Endodermal cell (in vitro differentiated cells): ENCODE measurements around the gene SH2D7. TPM values are rescaled to one million over a fixed set of nuclear protein-coding genes. Genes with fewer than 3 reads are reported as not detected.
A peak's percentile ranks its signal among the peaks of the same experiment; 100 is the strongest.

Experiments used
- DNase-seq: peaks from one replicate; pipeline ENCODE4 v3.0.0-alpha.2; 2017
- H3K27ac ChIP-seq: 2 replicates; pipeline ENCODE4 v1.5.1; 2013; ENCODE audit warnings: mild to moderate bottlenecking, low read depth, low read length, moderate library complexity
- H3K27me3 ChIP-seq: 2 replicates; pipeline ENCODE4 v1.6.1; 2013; ENCODE audit warnings: mild to moderate bottlenecking, low read length, moderate library complexity; ENCODE audit not compliant: insufficient read depth, control insufficient read depth, poor library complexity, severe bottlenecking
- H3K36me3 ChIP-seq: 2 replicates; pipeline ENCODE4 v1.7.0; 2013; ENCODE audit warnings: mild to moderate bottlenecking, low read length, moderate library complexity; ENCODE audit not compliant: control insufficient read depth, insufficient read depth
- H3K4me1 ChIP-seq: one replicate; pipeline ENCODE4 v1.7.0; 2013; ENCODE audit warnings: low read length; ENCODE audit not compliant: control insufficient read depth, insufficient read depth
- H3K4me3 ChIP-seq: 2 replicates; pipeline ENCODE4 v1.5.1; 2013; ENCODE audit warnings: mild to moderate bottlenecking, low read length, moderate library complexity
- H3K9ac ChIP-seq: 2 replicates; pipeline ENCODE4 v1.6.1; 2013; ENCODE audit warnings: mild to moderate bottlenecking, low read length, moderate library complexity; ENCODE audit not compliant: poor library complexity, severe bottlenecking; ENCODE audit errors: extremely low read depth
- H3K9me3 ChIP-seq: 2 replicates; pipeline ENCODE4 v1.6.1; 2013; ENCODE audit warnings: mild to moderate bottlenecking, low read length, moderate library complexity; ENCODE audit not compliant: control insufficient read depth
- H3K27ac Mint-ChIP-seq: 2 replicates; pipeline ENCODE4 v1.8.0; 2020; ENCODE audit warnings: mixed read lengths
- H3K27me3 Mint-ChIP-seq: 2 replicates; pipeline ENCODE4 v1.8.0; 2021; ENCODE audit warnings: mild to moderate bottlenecking, mixed read lengths; ENCODE audit not compliant: insufficient read depth
- H3K36me3 Mint-ChIP-seq: 2 replicates; pipeline ENCODE4 v1.8.0; 2020; ENCODE audit warnings: low read depth, mixed read lengths
- H3K4me1 Mint-ChIP-seq: 2 replicates; pipeline ENCODE4 v1.8.0; 2020; ENCODE audit warnings: mixed read lengths
- H3K4me3 Mint-ChIP-seq: 2 replicates; pipeline ENCODE4 v1.8.0; 2020; ENCODE audit warnings: mild to moderate bottlenecking, moderate library complexity, mixed read lengths
- H3K9me3 Mint-ChIP-seq: 2 replicates; pipeline ENCODE4 v1.8.0; 2020; ENCODE audit warnings: mild to moderate bottlenecking, mixed read lengths
- WGBS, 2 experiments: methylation state at CpG; one replicate each; pipeline versions ENCODE4 v1.1.5 to v1.1.7; 2013; ENCODE audit warnings: missing lambda C conversion rate in 2 of 2, mixed read lengths in 1 of 2; ENCODE audit not compliant: insufficient coverage in 1 of 2, insufficient read length in 1 of 2; 5-methylcytosine and 5-hydroxymethylcytosine counted together
- total RNA-seq, 2 donors: library from RNA; stranded (reverse); fragmentation: NEBNext Ultra II Directional in 1 of 2; extraction: Animal tissue kit (Norgen Biotek cat#: 25700) in 1 of 2; gene quantifications; 2 replicates in 1 of 2; 3 replicates in 1 of 2; pipeline ENCODE4 v1.2.1, GENCODE V29; 2021
- TF ChIP-seq, protein P1 (sequence below): fragments of 200-600 bp; sonication (generic); conservative IDR thresholded peaks from 2 replicates; pipeline ENCODE4 v1.5.0; 2021; ENCODE audit warnings: antibody characterized with exemption, mild to moderate bottlenecking

The SH2D7 gene
- total RNA-seq, 2 donors from 2014 or later = not detected

DNA sequence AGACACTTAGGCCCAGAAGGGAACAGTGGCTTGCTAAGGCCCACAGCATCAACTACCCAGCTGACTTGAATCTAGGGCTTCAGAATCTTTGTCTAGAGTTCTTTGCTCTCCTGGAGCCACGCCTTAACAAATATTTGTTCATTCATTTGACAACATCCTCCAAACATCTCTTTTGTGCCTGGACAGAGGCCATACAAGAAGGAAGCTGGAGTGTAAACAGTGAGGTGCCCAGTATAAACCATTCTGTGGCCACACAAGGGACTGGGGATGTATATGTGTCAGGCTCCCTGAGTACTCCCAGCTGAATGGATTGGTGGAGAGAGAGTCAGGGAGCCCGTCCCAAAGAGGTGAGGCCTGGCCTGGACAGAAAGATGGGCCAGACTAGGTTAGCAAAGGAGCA lies 35.5 kb downstream of the SH2D7 start:
- WGBS, 2 experiments = 90 to 95% methylated on average over 2 of the region's 2 CpGs
- peaks cover 24% of the 10 kb centered on the region for H3K4me1 Mint-ChIP-seq
- H3K4me3 ChIP-seq = no peak overlapping the region
- H3K9ac ChIP-seq = no peak overlapping the region
- no peak for DNase-seq
- H3K9me3 Mint-ChIP-seq = no peaks in the 10 kb centered on the region
- TF ChIP-seq, protein P1, sequence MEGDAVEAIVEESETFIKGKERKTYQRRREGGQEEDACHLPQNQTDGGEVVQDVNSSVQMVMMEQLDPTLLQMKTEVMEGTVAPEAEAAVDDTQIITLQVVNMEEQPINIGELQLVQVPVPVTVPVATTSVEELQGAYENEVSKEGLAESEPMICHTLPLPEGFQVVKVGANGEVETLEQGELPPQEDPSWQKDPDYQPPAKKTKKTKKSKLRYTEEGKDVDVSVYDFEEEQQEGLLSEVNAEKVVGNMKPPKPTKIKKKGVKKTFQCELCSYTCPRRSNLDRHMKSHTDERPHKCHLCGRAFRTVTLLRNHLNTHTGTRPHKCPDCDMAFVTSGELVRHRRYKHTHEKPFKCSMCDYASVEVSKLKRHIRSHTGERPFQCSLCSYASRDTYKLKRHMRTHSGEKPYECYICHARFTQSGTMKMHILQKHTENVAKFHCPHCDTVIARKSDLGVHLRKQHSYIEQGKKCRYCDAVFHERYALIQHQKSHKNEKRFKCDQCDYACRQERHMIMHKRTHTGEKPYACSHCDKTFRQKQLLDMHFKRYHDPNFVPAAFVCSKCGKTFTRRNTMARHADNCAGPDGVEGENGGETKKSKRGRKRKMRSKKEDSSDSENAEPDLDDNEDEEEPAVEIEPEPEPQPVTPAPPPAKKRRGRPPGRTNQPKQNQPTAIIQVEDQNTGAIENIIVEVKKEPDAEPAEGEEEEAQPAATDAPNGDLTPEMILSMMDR = no peak
- no peaks in the 10 kb centered on the region for H3K27me3 ChIP-seq
- peaks cover 4% of the 10 kb centered on the region for H3K36me3 Mint-ChIP-seq
- H3K27ac ChIP-seq = no peak overlapping the region
- H3K9me3 ChIP-seq = no peaks in the 10 kb centered on the region
- H3K4me1 ChIP-seq = no peaks in the 10 kb centered on the region
- no peak overlapping the region for H3K4me3 Mint-ChIP-seq
- no peaks in the 10 kb centered on the region for H3K27me3 Mint-ChIP-seq
- H3K27ac Mint-ChIP-seq = no peak overlapping the region
- H3K36me3 ChIP-seq = no peaks in the 10 kb centered on the region

DNA sequence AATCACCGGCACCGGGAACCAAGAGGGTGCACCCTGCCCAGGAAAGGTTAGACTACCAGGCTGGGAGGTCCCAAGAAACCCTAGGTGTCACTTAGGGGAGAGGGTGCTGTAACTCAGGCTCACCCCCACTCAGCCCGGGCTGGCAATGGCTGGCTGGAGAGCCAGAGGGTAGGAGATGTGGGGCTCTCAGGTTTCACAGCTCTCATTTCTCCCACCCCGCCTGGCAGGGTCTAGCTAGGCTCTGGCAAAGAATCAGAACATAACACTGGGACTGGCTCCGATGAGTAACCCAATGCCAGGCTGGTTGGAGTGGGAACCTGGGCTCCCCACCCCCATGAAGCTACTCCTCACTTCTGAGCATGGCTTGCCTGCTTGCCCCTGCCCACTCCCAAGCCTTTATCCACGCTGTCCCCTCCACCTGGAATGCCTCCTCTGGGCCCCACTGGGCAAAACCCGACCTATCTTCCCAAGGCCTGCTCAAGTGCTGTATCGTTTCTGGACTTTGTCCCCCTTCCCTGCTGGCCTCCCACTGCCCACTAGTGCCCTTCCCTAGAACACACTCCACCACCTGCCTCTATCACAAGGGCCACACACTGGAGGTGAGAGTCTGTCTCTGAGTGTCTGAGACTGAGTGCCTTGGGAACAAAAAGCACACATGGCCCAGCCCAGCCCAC lies 36.9 kb downstream of the SH2D7 start:
- TF ChIP-seq, protein P1 = no peak
- H3K27ac ChIP-seq = peak overlapping the region; percentile 32
- H3K36me3 Mint-ChIP-seq = peaks cover 2% of the 10 kb centered on the region
- no peaks in the 10 kb centered on the region for H3K36me3 ChIP-seq
- no peaks in the 10 kb centered on the region for H3K9me3 ChIP-seq
- 90 to 94% methylated on average over 6 to 8 of the region's 8 CpGs for WGBS, 2 experiments
- DNase-seq = no peak
- no peaks in the 10 kb centered on the region for H3K4me1 ChIP-seq
- H3K9me3 Mint-ChIP-seq = no peaks in the 10 kb centered on the region
- no peak overlapping the region for H3K9ac ChIP-seq
- H3K4me3 Mint-ChIP-seq = no peak overlapping the region
- H3K4me3 ChIP-seq = no peak overlapping the region
- no peaks in the 10 kb centered on the region for H3K27me3 Mint-ChIP-seq
- peaks cover 24% of the 10 kb centered on the region for H3K4me1 Mint-ChIP-seq
- peak overlapping the region; percentile 35 for H3K27ac Mint-ChIP-seq
- no peaks in the 10 kb centered on the region for H3K27me3 ChIP-seq

DNA sequence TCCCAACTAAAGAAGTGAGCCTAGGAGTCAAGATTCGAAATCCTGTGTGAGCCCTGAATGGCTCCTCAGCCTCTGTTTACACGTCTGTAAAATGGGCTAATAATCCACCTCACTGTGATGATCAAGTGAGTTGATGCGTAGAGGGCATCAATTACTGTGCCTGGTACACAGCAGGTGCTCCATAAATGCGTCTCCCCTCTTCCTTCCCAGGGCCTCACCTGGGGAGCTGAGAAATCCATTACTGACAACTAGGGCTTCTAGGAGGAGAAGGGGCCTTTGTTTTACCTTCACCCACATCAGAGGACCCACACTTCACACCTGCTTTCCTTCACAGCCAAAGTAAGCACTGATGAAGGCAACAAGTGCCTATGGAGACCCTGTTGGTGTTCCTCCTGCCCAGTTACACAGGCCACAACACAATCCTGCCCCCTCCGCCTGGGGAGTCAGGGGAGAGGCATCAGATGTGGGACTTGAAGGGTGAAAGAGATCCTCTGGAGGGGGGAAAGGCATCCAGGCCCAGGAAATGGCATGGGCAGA lies 37.5 kb downstream of the SH2D7 start:
- Histone ChIP-seq H3K9ac (no peak overlapping the region), H3K27me3 (no peaks in the 10 kb centered on the region), H3K4me1 (no peaks in the 10 kb centered on the region), H3K27ac (no peak overlapping the region), H3K9me3 (no peaks in the 10 kb centered on the region), H3K36me3 (no peaks in the 10 kb centered on the region), H3K4me3 (no peak overlapping the region)
- H3K36me3 Mint-ChIP-seq = peaks cover 2% of the 10 kb centered on the region
- no peaks in the 10 kb centered on the region for H3K9me3 Mint-ChIP-seq
- peaks cover 24% of the 10 kb centered on the region for H3K4me1 Mint-ChIP-seq
- no peaks in the 10 kb centered on the region for H3K27me3 Mint-ChIP-seq
- no peak for DNase-seq
- TF ChIP-seq, protein P1 = no peak
- H3K4me3 Mint-ChIP-seq = peak overlapping the region; percentile 78
- H3K27ac Mint-ChIP-seq = no peak overlapping the region
- WGBS, 2 experiments = 90 to 96% methylated on average over 2 to 5 of the region's 5 CpGs
